OCI-LY1 (cell line): ENCODE results near the gene BOLL.
A peak's percentile ranks its signal among the peaks of the same experiment; 100 is the strongest.

ENCODE experiments used
- H2AFZ ChIP-seq: fragments of 200-600 bp; sonication (generic), shearing (Covaris generic); 2 replicates; pipeline ENCODE4 v1.6.0; 2014; ENCODE audit warnings: antibody characterized with exemption, mild to moderate bottlenecking, low read length
- H3F3A ChIP-seq: fragments of 200-600 bp; sonication (generic), shearing (Covaris generic); 2 replicates; pipeline ENCODE4 v1.6.0; 2014; ENCODE audit warnings: mild to moderate bottlenecking, antibody characterized with exemption, low read length, moderate library complexity; ENCODE audit not compliant: insufficient read depth
- H3K27ac ChIP-seq: fragments of 200-600 bp; sonication (generic); 2 replicates; pipeline ENCODE4 v1.5.1; 2014; ENCODE audit warnings: low read length, mixed run types, mild to moderate bottlenecking, low read depth; ENCODE audit not compliant: poor library complexity, severe bottlenecking
- H3K27me3 ChIP-seq: fragments of 200-600 bp; sonication (generic); 2 replicates; pipeline ENCODE4 v1.6.0; 2014; ENCODE audit warnings: antibody characterized with exemption, mild to moderate bottlenecking, low read length, moderate library complexity; ENCODE audit not compliant: insufficient read depth
- H3K36me3 ChIP-seq: fragments of 200-600 bp; sonication (generic); 2 replicates; pipeline ENCODE4 v1.6.1; 2014; ENCODE audit warnings: mild to moderate bottlenecking, antibody characterized with exemption, low read length, moderate library complexity, mixed read lengths; ENCODE audit not compliant: insufficient read depth
- H3K4me1 ChIP-seq: fragments of 200-600 bp; sonication (generic); 2 replicates; pipeline ENCODE4 v1.5.1; 2014; ENCODE audit warnings: mild to moderate bottlenecking, low read length, moderate library complexity; ENCODE audit not compliant: insufficient read depth, severe bottlenecking
- H3K4me2 ChIP-seq: fragments of 200-600 bp; sonication (generic), shearing (Covaris generic); 2 replicates; pipeline ENCODE4 v1.6.1; 2014; ENCODE audit warnings: low read length
- H3K4me3 ChIP-seq: fragments of 200-600 bp; sonication (generic); 2 replicates; pipeline ENCODE4 v1.5.1; 2014; ENCODE audit warnings: low read length, low read depth, mild to moderate bottlenecking, mixed read lengths; ENCODE audit not compliant: poor library complexity, severe bottlenecking
- H3K79me2 ChIP-seq: fragments of 200-600 bp; shearing (Covaris generic); 2 replicates; pipeline ENCODE4 v1.6.1; 2016; ENCODE audit warnings: mixed run types, low read length, mixed read lengths; ENCODE audit not compliant: insufficient read depth
- H3K9ac ChIP-seq: fragments of 200-600 bp; sonication (generic), shearing (Covaris generic); 2 replicates; pipeline ENCODE4 v1.6.1; 2014; ENCODE audit warnings: mild to moderate bottlenecking, low read length, mixed read lengths
- H3K9me2 ChIP-seq: fragments of 200-600 bp; sonication (generic), shearing (Covaris generic); 2 replicates; pipeline ENCODE4 v1.6.1; 2014; ENCODE audit warnings: low read depth, mild to moderate bottlenecking, low read length, mixed read lengths
- H3K9me3 ChIP-seq: fragments of 200-600 bp; shearing (Covaris generic); 2 replicates; pipeline ENCODE4 v1.6.1; 2014; ENCODE audit warnings: low read length, mixed read lengths
- H4K20me1 ChIP-seq: fragments of 200-600 bp; sonication (generic), shearing (Covaris generic); 2 replicates; pipeline ENCODE4 v1.6.0; 2016; ENCODE audit warnings: mild to moderate bottlenecking, low read length; ENCODE audit not compliant: insufficient read depth
- CTCF ChIP-seq: fragments of 200-600 bp; sonication (generic), shearing (Covaris generic); IDR thresholded peaks from 2 replicates; pipeline ENCODE4 v1.5.1; 2017; ENCODE audit warnings: mild to moderate bottlenecking, antibody characterized with exemption, low read length, moderate library complexity, mixed read lengths
- EZH2 ChIP-seq: fragments of 200-600 bp; sonication (generic), shearing (Covaris generic); IDR thresholded peaks from 2 replicates; pipeline ENCODE4 v1.8.0; 2017; ENCODE audit warnings: borderline replicate concordance, mixed run types, mild to moderate bottlenecking, antibody characterized with exemption, low read length, moderate library complexity, mixed read lengths

Gene BOLL

DNA sequence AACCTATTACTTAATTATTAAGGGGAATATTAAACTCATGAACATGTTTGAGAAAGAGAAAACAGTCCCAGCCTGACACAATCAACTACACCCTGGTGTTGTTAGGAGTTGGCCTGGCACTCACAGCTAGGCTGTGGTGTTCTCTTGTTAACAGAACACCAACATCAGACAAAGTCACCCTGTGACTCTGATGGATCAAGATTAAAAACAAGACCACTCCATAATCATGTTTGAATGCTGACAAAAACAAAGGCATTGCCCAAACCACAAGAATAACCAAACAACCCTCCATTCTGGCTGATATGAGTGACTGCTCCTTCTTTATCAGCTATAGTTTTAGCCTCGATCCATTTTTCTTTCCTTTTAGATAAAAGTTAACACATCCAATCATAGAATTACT lies 3.0 kb downstream of the BOLL start:
- H3K4me1 ChIP-seq: no peaks in the 10 kb centered on the region
- no peaks in the 10 kb centered on the region for H3K79me2 ChIP-seq
- no peak overlapping the region for H3K4me2 ChIP-seq
- H3K9me3 ChIP-seq: no peaks in the 10 kb centered on the region
- TF ChIP-seq CTCF (no peak), EZH2 (no peak)
- H3K27ac ChIP-seq: no peak overlapping the region
- no peak overlapping the region for H3K4me3 ChIP-seq
- H3F3A ChIP-seq: no peaks in the 10 kb centered on the region
- no peaks in the 10 kb centered on the region for H3K27me3 ChIP-seq
- no peaks in the 10 kb centered on the region for H3K9me2 ChIP-seq
- no peak overlapping the region for H2AFZ ChIP-seq
- no peaks in the 10 kb centered on the region for H4K20me1 ChIP-seq
- H3K9ac ChIP-seq: no peak overlapping the region
- H3K36me3 ChIP-seq: no peaks in the 10 kb centered on the region

- Histone ChIP-seq H3K4me1 (no peaks in the 10 kb centered on the region), H3F3A (no peaks in the 10 kb centered on the region), H3K9ac (no peak overlapping the region), H2AFZ (no peak overlapping the region), H3K4me2 (no peak overlapping the region), H3K4me3 (no peak overlapping the region), H3K9me2 (no peaks in the 10 kb centered on the region), H4K20me1 (no peaks in the 10 kb centered on the region), H3K27ac (no peak overlapping the region), H3K9me3 (no peaks in the 10 kb centered on the region), H3K36me3 (no peaks in the 10 kb centered on the region), H3K27me3 (no peaks in the 10 kb centered on the region), H3K79me2 (no peaks in the 10 kb centered on the region)
- TF ChIP-seq EZH2 (no peak), CTCF (no peak)
These were observed 5.9 kb downstream of the BOLL start for GRCh38 chr2:197779261-197779660.

DNA sequence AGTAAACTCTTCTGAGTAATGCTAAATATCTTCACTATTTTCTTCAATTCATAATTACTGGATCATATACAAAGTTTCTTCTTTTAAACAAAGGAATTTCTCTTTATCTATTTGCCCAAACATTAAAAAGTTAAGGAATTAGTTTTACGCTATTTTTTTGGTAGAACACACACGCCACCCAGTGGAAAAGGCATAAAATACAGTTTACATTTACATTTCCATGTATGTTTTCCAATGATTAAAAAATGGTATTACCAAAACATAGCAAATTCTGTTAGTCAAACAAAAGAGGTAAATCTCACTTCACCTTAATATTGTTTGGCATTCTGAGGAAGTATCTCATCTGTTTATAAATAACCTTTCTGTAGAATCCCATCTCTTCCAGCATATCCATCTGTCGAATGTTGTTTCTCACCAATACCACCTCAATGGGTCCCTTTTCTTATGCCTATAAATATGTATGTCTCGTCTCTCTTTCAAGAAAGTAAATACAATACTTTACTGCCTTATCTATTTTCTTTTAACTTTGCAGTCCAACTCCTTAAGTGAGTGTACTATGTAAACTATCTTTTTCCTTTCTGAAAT lies 7.2 kb downstream of the BOLL start:
- Histone ChIP-seq H3K9ac (no peak overlapping the region), H3K4me2 (no peak overlapping the region), H3K4me3 (no peak overlapping the region), H3K9me3 (no peaks in the 10 kb centered on the region), H2AFZ (no peak overlapping the region), H3K27ac (no peak overlapping the region), H3F3A (no peaks in the 10 kb centered on the region), H3K79me2 (no peaks in the 10 kb centered on the region), H3K27me3 (no peaks in the 10 kb centered on the region), H4K20me1 (no peaks in the 10 kb centered on the region), H3K9me2 (no peaks in the 10 kb centered on the region), H3K4me1 (no peaks in the 10 kb centered on the region), H3K36me3 (no peaks in the 10 kb centered on the region)
- TF ChIP-seq EZH2 (no peak), CTCF (peak; percentile 80)
